Mesangial cell (primary cell): Measurements from ENCODE around the gene SLC4A5. TPM values are rescaled to one million over a fixed set of nuclear protein-coding genes. Genes with fewer than 3 reads are reported as not detected.

Experiments used
- total RNA-seq: library from RNA; depleted of rRNA; stranded (reverse); fragments of >200 nt; gene quantifications from 2 replicates; pipeline ENCODE4 v1.2.3, GENCODE V29; 2015

Gene SLC4A5
- total RNA-seq: under 0.01 and 0.51 TPM in 2 replicates

DNA sequence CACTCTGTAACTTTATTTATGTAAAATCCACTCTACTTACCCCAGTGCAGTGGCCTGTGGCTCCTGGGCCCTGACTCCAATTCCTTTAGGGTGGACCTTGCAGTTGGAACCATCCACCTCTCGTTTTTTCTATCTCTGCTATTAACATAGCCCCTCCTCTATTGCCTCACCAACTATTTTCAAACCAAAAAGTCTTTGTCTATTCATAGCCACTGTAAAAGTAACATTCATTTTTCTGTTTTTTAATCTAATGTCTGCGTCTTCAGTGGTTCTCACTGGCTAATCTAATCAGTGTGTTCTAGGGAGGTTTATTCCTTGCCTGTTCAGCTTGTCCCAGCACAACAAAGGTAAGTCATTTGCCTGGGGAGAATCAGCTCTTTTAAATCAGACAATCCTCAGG, at the start of gene SLC4A5:
TSS of gene SLC4A5 (minus strand) at position 101 of the 400 bp plus-strand sequence. CDS start 28,393 bp downstream, outside the sequence.

DNA sequence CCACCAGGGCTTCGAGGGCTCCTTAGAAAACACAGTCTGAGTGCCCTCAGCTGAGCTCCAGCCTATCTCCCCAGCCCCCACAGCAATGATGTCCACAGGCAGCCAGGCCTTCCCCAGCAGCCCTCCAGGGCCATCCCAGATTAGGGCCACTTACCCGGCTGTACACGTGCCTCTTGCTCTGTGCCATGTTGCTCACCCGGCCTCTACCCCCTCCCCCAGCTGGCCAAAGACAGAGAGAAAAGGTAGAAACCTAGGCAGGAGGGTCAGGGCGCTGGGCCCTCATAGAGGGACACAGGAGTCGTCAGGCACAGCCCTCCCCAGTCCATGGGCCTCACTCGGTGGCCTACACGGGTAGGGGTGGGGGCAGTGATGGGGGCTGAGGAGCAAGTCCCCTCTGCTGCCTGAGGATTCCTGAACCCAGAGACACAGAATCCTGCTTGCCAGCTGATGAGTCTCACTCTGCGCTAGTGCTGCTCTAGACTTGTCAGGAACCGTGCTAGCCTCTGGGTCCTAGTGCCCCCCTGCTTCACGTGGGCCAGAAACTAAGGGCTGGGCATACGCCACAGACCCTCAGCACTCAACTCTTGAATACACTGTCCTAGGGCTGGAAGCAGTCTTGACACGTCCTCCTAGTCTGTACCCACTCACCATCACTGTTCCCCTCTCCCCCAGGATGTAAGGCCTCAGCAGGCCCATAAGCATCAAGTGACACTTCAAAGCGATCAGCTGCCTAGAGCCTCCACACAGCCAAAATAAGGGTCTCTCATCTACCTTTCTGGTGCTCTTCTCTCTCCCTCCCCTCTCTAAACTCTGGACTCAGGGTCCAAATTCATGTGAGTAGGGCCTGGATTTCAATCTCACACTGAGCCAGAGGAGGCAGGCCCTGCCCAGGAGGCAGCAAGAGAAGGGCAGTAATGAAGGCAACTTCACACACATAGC, 36.9 kb upstream of the SLC4A5 start, which contains the start of gene DCTN1:
TSS of gene DCTN1 (minus strand) at position 461 of the 939 bp plus-strand sequence. CDS start at position 187, 274 bp downstream.

GRCh38 chr2:74198461-74199274, 144.5 kb downstream of the SLC4A5 start, which contains the start of gene MTHFD2:
Gene MTHFD2 (plus strand): TSS chr2:74198615. CDS start chr2:74198642, 27 bp downstream.

GRCh38 chr2:74178211-74179062, 164.8 kb downstream of the SLC4A5 start, which contains the start of gene MOB1A:
Gene MOB1A (minus strand): TSS chr2:74178879. CDS start chr2:74178674, 205 bp downstream.

Other genes with a start within 250 kb of the SLC4A5 start
- gene BOLA3, start 195.5 kb downstream of the SLC4A5 start, total RNA-seq: 38.4 and 75.8 TPM in 2 replicates
- gene MOB1A, start 164.5 kb downstream of the SLC4A5 start, total RNA-seq: 81.0 and 96.0 TPM in 2 replicates
- gene MTHFD2, start 144.8 kb downstream of the SLC4A5 start, total RNA-seq: 65.7 and 112 TPM in 2 replicates
- gene DCTN1, start 36.9 kb upstream of the SLC4A5 start, total RNA-seq: 84.4 and 103 TPM in 2 replicates
- gene C2orf81, start 78.2 kb upstream of the SLC4A5 start, total RNA-seq: 2.4 and 4.9 TPM in 2 replicates
- 46.8 and 49.0 TPM in 2 replicates for gene WDR54, start 78.3 kb upstream of the SLC4A5 start, total RNA-seq
- 39.1 and 48.0 TPM in 2 replicates for gene RTKN, start 98.5 kb upstream of the SLC4A5 start, total RNA-seq
- 12.4 and 16.8 TPM in 2 replicates for gene INO80B, start 111.7 kb upstream of the SLC4A5 start, total RNA-seq
- gene WBP1, start 115.0 kb upstream of the SLC4A5 start, total RNA-seq: 56.4 and 113 TPM in 2 replicates
- gene MOGS, start 122.0 kb upstream of the SLC4A5 start, total RNA-seq: 68.6 and 75.9 TPM in 2 replicates
- 26.5 and 31.4 TPM in 2 replicates for gene MRPL53, start 129.3 kb upstream of the SLC4A5 start, total RNA-seq
- 6.0 and 9.5 TPM in 2 replicates for gene CCDC142, start 139.6 kb upstream of the SLC4A5 start, total RNA-seq
- 20.8 and 22.2 TPM in 2 replicates for gene TTC31, start 139.7 kb upstream of the SLC4A5 start, total RNA-seq
- gene LBX2, start 156.2 kb upstream of the SLC4A5 start, total RNA-seq: 1.5 and 6.7 TPM in 2 replicates
- gene PCGF1, start 164.3 kb upstream of the SLC4A5 start, total RNA-seq: 10.4 and 15.0 TPM in 2 replicates
- gene TLX2, start 171.0 kb upstream of the SLC4A5 start, total RNA-seq: not detected in 2 replicates
- gene DQX1, start 182.8 kb upstream of the SLC4A5 start, total RNA-seq: not detected in 2 replicates
- gene AUP1, start 186.3 kb upstream of the SLC4A5 start, total RNA-seq: 96.3 and 120 TPM in 2 replicates
- 39.9 and 45.8 TPM in 2 replicates for gene HTRA2, start 186.5 kb upstream of the SLC4A5 start, total RNA-seq
- gene LOXL3, start 210.5 kb upstream of the SLC4A5 start, total RNA-seq: 9.0 and 14.8 TPM in 2 replicates
- 32.8 and 43.5 TPM in 2 replicates for gene DOK1, start 211.3 kb upstream of the SLC4A5 start, total RNA-seq